AG04449 (cell line): ENCODE measurements around the gene PRKCZ.
A peak's percentile ranks its signal among the peaks of the same experiment; 100 is the strongest.

Source experiments
- CTCF ChIA-PET: fragments of 350-600 bp; formaldehyde crosslinking; extraction: SDS; loops from one replicate; lab custom pipeline; 2021; ENCODE audit warnings: antibody characterized with exemption; lab: Yijun Ruan, JAX
- POLR2A ChIA-PET: fragments of 400-600, 350-600 bp; formaldehyde crosslinking; extraction: SDS; loops from one replicate; lab custom pipeline; 2020; ENCODE audit warnings: antibody characterized with exemption, inconsistent platforms; lab: Yijun Ruan, JAX
- DNase-seq: peaks from one replicate; pipeline ENCODE4 v3.0.0-alpha.2; 2010; ENCODE audit warnings: low read depth, low spot score
- H3K4me3 ChIP-seq: 2 replicates; pipeline ENCODE4 v1.5.1; 2011; ENCODE audit warnings: low read depth, mild to moderate bottlenecking, control low read depth, low read length
- TF ChIP-seq, protein P1 (sequence below): IDR thresholded peaks from one replicate; pipeline ENCODE4 v1.5.1; 2011; ENCODE audit warnings: mild to moderate bottlenecking, moderate library complexity, low read length, control low read depth, inconsistent platforms; ENCODE audit not compliant: insufficient read depth; ENCODE audit errors: missing control alignments

Gene PRKCZ

GRCh38 chr1:2106659-2107405, 56.6 kb downstream of the PRKCZ start:
- H3K4me3 ChIP-seq, result no peak overlapping the region
- TF ChIP-seq, protein P1, sequence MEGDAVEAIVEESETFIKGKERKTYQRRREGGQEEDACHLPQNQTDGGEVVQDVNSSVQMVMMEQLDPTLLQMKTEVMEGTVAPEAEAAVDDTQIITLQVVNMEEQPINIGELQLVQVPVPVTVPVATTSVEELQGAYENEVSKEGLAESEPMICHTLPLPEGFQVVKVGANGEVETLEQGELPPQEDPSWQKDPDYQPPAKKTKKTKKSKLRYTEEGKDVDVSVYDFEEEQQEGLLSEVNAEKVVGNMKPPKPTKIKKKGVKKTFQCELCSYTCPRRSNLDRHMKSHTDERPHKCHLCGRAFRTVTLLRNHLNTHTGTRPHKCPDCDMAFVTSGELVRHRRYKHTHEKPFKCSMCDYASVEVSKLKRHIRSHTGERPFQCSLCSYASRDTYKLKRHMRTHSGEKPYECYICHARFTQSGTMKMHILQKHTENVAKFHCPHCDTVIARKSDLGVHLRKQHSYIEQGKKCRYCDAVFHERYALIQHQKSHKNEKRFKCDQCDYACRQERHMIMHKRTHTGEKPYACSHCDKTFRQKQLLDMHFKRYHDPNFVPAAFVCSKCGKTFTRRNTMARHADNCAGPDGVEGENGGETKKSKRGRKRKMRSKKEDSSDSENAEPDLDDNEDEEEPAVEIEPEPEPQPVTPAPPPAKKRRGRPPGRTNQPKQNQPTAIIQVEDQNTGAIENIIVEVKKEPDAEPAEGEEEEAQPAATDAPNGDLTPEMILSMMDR, result no peak
- ChIA-PET POLR2A (no interaction called here), CTCF (interaction anchor here (1.4 kb wide), 1 partner anchor 68 kb away, joined by 5 read pairs; no protein-coding TSS in a partner anchor)
- no peak for DNase-seq

DNA sequence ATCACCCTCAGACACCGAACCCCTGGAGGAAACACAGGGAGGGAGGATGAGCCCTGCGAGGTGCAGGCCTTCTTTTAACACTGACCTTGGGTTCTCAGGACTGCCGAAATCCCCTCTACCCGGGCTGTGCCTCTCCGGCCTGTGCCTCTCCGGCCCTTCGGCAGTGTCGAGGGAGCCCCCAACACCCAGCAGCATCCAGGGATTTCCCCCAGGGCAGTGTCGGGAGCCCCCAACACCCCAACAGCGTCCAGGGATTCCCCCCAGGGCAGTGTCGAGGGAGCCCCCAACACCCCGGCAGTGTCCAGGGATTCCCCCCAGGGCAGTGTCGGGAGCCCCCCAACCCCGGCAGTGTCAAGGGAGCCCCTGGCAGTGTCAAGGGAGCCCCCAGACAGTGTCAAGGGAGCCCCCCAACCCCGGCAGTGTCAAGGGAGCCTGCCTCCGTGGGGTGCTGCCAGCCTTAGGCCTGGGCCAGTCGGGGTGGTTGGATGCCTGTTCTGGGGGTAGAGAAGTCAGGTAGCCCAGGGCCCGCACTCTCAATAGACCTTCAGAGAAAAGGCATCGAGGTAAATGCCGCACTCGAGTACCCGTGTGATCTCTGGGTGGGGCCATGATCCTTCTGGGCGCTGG, 57.5 kb downstream of the PRKCZ start:
- POLR2A ChIA-PET, result no interaction called here
- CTCF ChIA-PET, result interaction anchor here (2.4 kb wide), 1 partner anchor 66 kb away, joined by 24 read pairs; no protein-coding TSS in a partner anchor

DNA sequence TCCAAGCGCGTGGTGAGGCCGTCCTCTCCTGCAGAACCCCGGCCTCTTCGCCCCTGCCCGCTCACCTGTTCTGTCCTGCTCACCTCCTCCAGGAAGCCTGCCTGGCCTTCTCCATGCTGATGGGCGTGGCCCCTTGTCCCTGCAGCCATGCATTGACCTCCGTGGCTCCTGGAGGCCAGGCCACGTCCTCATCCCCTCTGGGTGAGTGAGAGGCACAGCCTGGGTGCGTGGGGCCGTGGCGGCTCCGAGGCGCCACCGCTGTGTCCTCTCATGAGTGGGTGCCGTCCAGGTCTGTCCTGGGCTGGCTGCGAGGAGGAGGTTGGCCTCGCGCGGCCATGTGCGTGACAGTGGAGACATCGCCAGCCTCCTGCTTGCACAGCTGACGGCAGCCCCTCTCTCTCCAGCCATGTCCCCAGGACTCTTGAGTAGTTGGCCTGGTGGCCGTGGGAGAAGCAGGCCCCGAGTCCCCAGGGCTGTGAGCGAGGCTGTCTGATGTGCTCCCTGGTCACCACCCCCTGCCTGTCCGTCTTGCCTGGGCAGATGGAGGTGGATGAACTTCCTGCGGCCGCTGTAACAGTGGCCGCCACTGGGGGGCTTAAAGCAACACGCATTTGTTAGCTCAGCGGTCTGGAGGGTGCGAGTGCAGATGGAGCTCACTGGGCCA, 58.1 kb downstream of the PRKCZ start:
- TF ChIP-seq, protein P1, result peak; percentile 63
- H3K4me3 ChIP-seq, result no peak overlapping the region
- DNase-seq, result no peak
- ChIA-PET CTCF (interaction anchor here (1.0 to 2.4 kb wide), 5 partner anchors 10 to 65 kb away, joined by 3 to 24 read pairs (median 5); no protein-coding TSS in a partner anchor), POLR2A (no interaction called here)

More for the DNA sequence above, 57.5 kb downstream of the PRKCZ start:
- no peak overlapping the region for H3K4me3 ChIP-seq
- DNase-seq, result no peak
- TF ChIP-seq, protein P1, result no peak

- TF ChIP-seq, protein P1, result no peak
- DNase-seq, result no peak
- ChIA-PET CTCF (interaction anchor here (1.0 to 2.4 kb wide), 5 partner anchors 10 to 65 kb away, joined by 3 to 24 read pairs (median 5); no protein-coding TSS in a partner anchor), POLR2A (no interaction called here)
- no peak overlapping the region for H3K4me3 ChIP-seq
Measured at GRCh38 chr1:2108877-2109580, 58.8 kb downstream of the PRKCZ start.

DNA sequence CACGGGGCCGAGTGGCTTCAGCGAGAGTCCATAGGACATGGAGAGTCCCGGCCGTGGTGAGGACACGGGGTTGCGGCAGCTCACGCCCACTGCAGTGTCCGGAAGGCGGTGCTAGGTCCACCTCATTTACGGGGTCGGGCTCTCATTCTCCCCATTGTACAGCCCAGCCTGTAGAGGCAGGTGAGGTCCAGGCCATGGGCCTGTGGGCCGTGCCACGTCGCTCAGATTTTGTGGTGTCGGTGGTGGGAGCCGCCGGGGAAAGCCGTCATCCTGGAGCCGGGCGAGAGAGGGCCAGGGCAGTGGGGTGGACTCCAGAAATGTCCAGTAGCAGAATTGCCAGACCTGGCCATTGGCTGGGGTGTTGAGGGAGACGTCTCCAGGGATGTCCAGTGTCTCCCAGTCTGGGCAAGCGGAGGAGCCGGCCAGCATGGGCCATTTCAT, 59.4 kb downstream of the PRKCZ start:
- TF ChIP-seq, protein P1, result no peak
- CTCF ChIA-PET, result interaction anchor here (1.1 to 2.4 kb wide), 3 partner anchors 17 to 64 kb away, joined by 5 to 24 read pairs (median 11); no protein-coding TSS in a partner anchor

More for the DNA sequence above, 59.4 kb downstream of the PRKCZ start:
- POLR2A ChIA-PET, result no interaction called here
- no peak for DNase-seq
- H3K4me3 ChIP-seq, result no peak overlapping the region
